ENCODE data around the gene UTF1. TPM values are rescaled to one million over a fixed set of nuclear protein-coding genes. Genes with fewer than 3 reads are reported as not detected.
"Not testable (repeated sequence)": the region's sequence is repeated elsewhere in the genome, so short reads cannot be mapped to it uniquely, and the experiment has no call there.

Gene UTF1
- total RNA-seq, 2 experiments from 2014 or later: not detected

GRCh38 chr10:133253361-133253955 lies 23.4 kb downstream of the UTF1 start:
- DNase-seq: no peak
- Mint-ChIP-seq H3K4me1 (peaks cover 12% of the 10 kb centered on the region), H3K4me3 (no peak overlapping the region), H3K36me3 (no peaks in the 10 kb centered on the region), H3K9me3 (no peaks in the 10 kb centered on the region), H3K27me3 (no peaks in the 10 kb centered on the region), H3K27ac (no peak overlapping the region)

DNA sequence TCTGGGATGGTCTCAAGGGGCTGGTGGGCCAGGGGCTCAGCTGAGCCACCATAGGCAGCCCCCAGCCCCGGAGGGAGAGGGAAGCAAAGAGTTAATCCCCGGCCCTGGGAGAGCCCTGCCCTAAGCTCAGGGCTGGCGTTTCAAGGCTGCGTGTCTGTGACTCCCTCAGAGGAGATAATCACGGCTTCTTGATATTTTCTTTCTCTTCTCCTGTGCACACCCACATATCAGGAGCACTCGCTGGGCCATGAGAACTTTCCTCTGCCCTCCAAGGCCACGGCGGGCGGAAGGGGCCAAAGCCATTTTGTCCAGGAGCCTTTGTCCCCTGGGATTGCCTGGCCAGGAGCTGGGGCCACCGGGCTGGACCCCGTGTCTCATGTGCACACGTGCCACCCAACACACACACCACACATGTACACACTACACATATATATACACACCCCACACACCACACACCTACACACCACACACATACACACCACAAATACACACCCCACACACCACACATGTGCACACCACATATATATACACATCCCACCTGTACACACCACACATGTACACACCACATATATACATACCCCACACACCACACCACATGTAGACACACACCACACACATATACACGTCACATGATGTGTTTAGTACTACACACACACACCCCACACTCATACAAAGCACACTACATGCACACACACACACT lies 24.6 kb downstream of the UTF1 start:
- no peak overlapping the region for H3K27ac Mint-ChIP-seq
- no peak for DNase-seq
- peaks cover 18% of the 10 kb centered on the region for H3K4me1 Mint-ChIP-seq
- H3K4me3 Mint-ChIP-seq: no peak overlapping the region
- H3K36me3 Mint-ChIP-seq: no peaks in the 10 kb centered on the region
- H3K27me3 Mint-ChIP-seq: no peaks in the 10 kb centered on the region
- H3K9me3 Mint-ChIP-seq: no peaks in the 10 kb centered on the region

GRCh38 chr10:133255323-133255722 lies 25.3 kb downstream of the UTF1 start:
- H3K4me3 Mint-ChIP-seq: no peak overlapping the region
- DNase-seq: no peak
- H3K4me1 Mint-ChIP-seq: peaks cover 21% of the 10 kb centered on the region
- H3K27ac Mint-ChIP-seq: no peak overlapping the region
- H3K27me3 Mint-ChIP-seq: no peaks in the 10 kb centered on the region
- H3K36me3 Mint-ChIP-seq: no peaks in the 10 kb centered on the region
- no peaks in the 10 kb centered on the region for H3K9me3 Mint-ChIP-seq

- Mint-ChIP-seq H3K4me3 (peak overlapping the region; percentile 48), H3K36me3 (no peaks in the 10 kb centered on the region), H3K27me3 (no peaks in the 10 kb centered on the region), H3K27ac (peak overlapping the region; percentile 60), H3K9me3 (no peaks in the 10 kb centered on the region), H3K4me1 (peaks cover 31% of the 10 kb centered on the region)
- peak; percentile 28 for DNase-seq
Measured at GRCh38 chr10:133257489-133258065, 27.6 kb downstream of the UTF1 start.

DNA sequence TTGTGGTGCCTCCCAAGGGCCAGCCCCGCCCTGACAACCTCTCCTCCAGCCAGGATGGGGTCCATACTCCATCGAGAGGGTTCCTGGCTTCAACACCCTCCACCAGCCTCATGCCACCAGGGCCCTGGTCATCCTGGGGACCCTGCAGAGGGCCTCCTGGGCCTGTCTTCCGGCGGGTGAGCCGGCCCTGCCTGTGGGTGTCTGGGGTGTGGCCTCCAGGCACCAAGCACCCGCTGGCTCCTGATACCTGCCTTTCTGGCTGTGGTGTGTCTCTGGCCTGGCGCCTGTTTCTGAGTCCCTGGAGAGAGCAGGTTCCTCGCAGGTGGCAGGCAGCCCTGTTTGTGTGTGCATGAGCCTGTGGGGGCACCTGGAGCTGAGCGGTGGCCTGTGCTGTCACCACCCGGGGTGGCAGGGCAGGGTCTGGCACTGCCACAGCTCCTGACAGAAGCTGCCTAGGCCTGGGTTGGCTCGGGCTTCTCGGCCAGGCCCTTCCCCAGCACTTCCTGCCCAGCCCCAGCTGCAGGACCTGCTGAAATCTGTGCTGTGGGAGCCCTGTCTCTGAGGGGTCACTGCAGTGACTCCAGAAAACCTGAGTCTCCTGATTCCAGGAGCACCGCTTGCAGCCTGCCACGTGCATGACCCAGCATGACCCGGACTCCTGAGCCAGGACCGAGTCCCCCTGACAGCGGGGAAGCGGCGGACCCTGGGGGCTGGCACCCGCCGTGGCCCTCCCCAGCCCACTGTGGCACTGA lies 28.2 kb downstream of the UTF1 start:
- no peak overlapping the region for H3K4me3 Mint-ChIP-seq
- no peaks in the 10 kb centered on the region for H3K27me3 Mint-ChIP-seq
- H3K36me3 Mint-ChIP-seq: no peaks in the 10 kb centered on the region
- H3K27ac Mint-ChIP-seq: peak overlapping the region; percentile 60
- peaks cover 36% of the 10 kb centered on the region for H3K4me1 Mint-ChIP-seq
- peak; percentile 46 for DNase-seq
- no peaks in the 10 kb centered on the region for H3K9me3 Mint-ChIP-seq

- peak overlapping the region; percentile 68 for H3K27ac Mint-ChIP-seq
Measured at GRCh38 chr10:133258818-133259601, 29.0 kb downstream of the UTF1 start.

GRCh38 chr10:133259602-133259989 lies 29.6 kb downstream of the UTF1 start:
- no peaks in the 10 kb centered on the region for H3K36me3 Mint-ChIP-seq
- peaks cover 44% of the 10 kb centered on the region for H3K4me1 Mint-ChIP-seq
- no peaks in the 10 kb centered on the region for H3K9me3 Mint-ChIP-seq
- H3K27ac Mint-ChIP-seq: peak overlapping the region; percentile 68
- H3K4me3 Mint-ChIP-seq: peak overlapping the region; percentile 30
- no peaks in the 10 kb centered on the region for H3K27me3 Mint-ChIP-seq
- DNase-seq: no peak

More at GRCh38 chr10:133258818-133259601, 29.0 kb downstream of the UTF1 start:
- H3K4me1 Mint-ChIP-seq: peaks cover 38% of the 10 kb centered on the region
- H3K27me3 Mint-ChIP-seq: no peaks in the 10 kb centered on the region
- H3K9me3 Mint-ChIP-seq: no peaks in the 10 kb centered on the region
- peak; percentile 83 for DNase-seq
- H3K36me3 Mint-ChIP-seq: no peaks in the 10 kb centered on the region
- H3K4me3 Mint-ChIP-seq: peak overlapping the region; percentile 30

- peak overlapping the region; percentile 82 for H3K27ac Mint-ChIP-seq
- peak overlapping the region; percentile 78 for H3K4me3 Mint-ChIP-seq
- peak; percentile 81 for DNase-seq
- no peaks in the 10 kb centered on the region for H3K36me3 Mint-ChIP-seq
- H3K27me3 Mint-ChIP-seq: no peaks in the 10 kb centered on the region
- H3K9me3 Mint-ChIP-seq: no peaks in the 10 kb centered on the region
- peaks cover 48% of the 10 kb centered on the region for H3K4me1 Mint-ChIP-seq
Measured at GRCh38 chr10:133260895-133261725, 31.1 kb downstream of the UTF1 start.

- no peak overlapping the region for H3K27ac Mint-ChIP-seq
- H3K4me3 Mint-ChIP-seq: peak overlapping the region; percentile 48
- DNase-seq: peak; percentile 82
- H3K27me3 Mint-ChIP-seq: no peaks in the 10 kb centered on the region
- H3K36me3 Mint-ChIP-seq: no peaks in the 10 kb centered on the region
- no peaks in the 10 kb centered on the region for H3K9me3 Mint-ChIP-seq
- H3K4me1 Mint-ChIP-seq: peaks cover 47% of the 10 kb centered on the region
Measured at GRCh38 chr10:133261726-133262325, 31.8 kb downstream of the UTF1 start.

DNA sequence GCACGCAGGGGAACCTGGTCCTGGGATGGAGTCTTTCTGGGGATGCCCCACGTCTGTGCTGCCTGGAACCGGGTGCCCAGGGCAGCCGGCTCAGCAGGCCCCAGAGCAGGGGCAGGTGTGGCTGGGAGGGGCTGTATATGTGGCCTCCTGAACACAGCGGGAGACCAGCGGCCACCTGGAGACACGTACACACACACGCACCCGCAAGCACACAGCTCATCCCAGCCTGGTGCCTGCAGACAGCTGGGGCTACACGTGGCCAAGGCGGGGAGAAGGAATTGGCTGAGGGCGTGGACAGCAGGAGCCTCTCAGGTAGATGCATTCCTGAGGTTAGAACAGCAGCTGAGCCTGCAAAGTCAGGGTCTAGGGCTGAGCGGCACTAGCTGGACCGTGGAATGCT lies 32.7 kb downstream of the UTF1 start:
- no peaks in the 10 kb centered on the region for H3K27me3 Mint-ChIP-seq
- H3K4me1 Mint-ChIP-seq: peaks cover 40% of the 10 kb centered on the region
- H3K4me3 Mint-ChIP-seq: no peak overlapping the region
- H3K27ac Mint-ChIP-seq: no peak overlapping the region
- no peaks in the 10 kb centered on the region for H3K9me3 Mint-ChIP-seq
- H3K36me3 Mint-ChIP-seq: no peaks in the 10 kb centered on the region
- no peak for DNase-seq

DNA sequence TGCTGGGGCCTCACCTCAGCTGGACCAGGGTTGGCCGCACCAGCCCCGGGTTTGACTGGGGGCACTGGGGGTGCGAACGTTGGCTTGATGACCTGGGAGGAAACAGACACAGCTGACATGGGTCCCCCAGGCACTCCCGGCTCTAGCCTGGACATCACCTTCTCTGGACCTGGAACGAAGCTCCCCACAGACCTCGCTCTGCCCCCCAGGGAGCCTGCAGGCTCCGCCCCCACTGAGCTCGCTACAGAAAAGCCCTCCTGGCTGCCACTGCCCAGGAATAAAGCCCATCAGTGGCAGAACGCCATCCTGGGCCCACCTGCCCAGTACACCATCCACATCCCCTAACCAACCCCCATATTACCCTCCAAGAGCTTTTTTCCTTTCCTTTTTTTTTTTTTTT lies 33.7 kb downstream of the UTF1 start:
- H3K4me1 Mint-ChIP-seq: peaks cover 35% of the 10 kb centered on the region
- H3K27ac Mint-ChIP-seq: no peak overlapping the region
- H3K4me3 Mint-ChIP-seq: no peak overlapping the region
- H3K27me3 Mint-ChIP-seq: no peaks in the 10 kb centered on the region
- H3K9me3 Mint-ChIP-seq: no peaks in the 10 kb centered on the region
- no peaks in the 10 kb centered on the region for H3K36me3 Mint-ChIP-seq
- no peak for DNase-seq

GRCh38 chr10:133264461-133264860 lies 34.4 kb downstream of the UTF1 start:
- DNase-seq: no peak
- Mint-ChIP-seq H3K36me3 (no peaks in the 10 kb centered on the region), H3K27ac (no peak overlapping the region), H3K4me3 (no peak overlapping the region), H3K9me3 (no peaks in the 10 kb centered on the region), H3K4me1 (peaks cover 30% of the 10 kb centered on the region), H3K27me3 (no peaks in the 10 kb centered on the region)

GRCh38 chr10:133265052-133265451 lies 35.0 kb downstream of the UTF1 start:
- H3K4me3 Mint-ChIP-seq, H3K9me3 Mint-ChIP-seq, H3K27me3 Mint-ChIP-seq, H3K27ac Mint-ChIP-seq, H3K36me3 Mint-ChIP-seq, DNase-seq: not testable (repeated sequence)
- H3K4me1 Mint-ChIP-seq: peaks cover 28% of the 10 kb centered on the region
